PC-9 (cell line): Measurements from ENCODE around the gene SPDYE4. TPM values are rescaled to one million over a fixed set of nuclear protein-coding genes. Genes with fewer than 3 reads are reported as not detected.

Experiments used
- BruUV-seq: library from RNA; stranded (reverse); fragments of 400-500 nt; replicated peaks from 2 replicates; lab custom pipeline; 2021; lab: Mats Ljungman, UMichigan
- CTCF ChIA-PET: fragments of 300-600 bp; sonication (Branson Sonifier 250); formaldehyde crosslinking; loops from one replicate; lab custom pipeline; 2022; ENCODE audit warnings: antibody characterized with exemption; lab: Charles Lee
- POLR2A ChIA-PET: fragments of 300-600 bp; sonication (Branson Sonifier 250); formaldehyde crosslinking; loops from one replicate; lab custom pipeline; 2022; ENCODE audit warnings: antibody characterized with exemption; ENCODE audit not compliant: unreplicated experiment; lab: Charles Lee
- DNase-seq, 2 experiments: peaks; one replicate each; pipeline versions ENCODE4 v3.0.0 to v3.0.0-alpha.2; 2015 to 2022; ENCODE audit warnings: mixed read lengths in 1 of 2
- H2AFZ ChIP-seq: fragments of 200-600 bp; sonication (generic); 2 replicates; pipeline ENCODE4 v1.8.1; 2017; ENCODE audit warnings: antibody characterized with exemption
- H3F3A ChIP-seq: fragments of 200-600 bp; sonication (generic); 2 replicates; pipeline ENCODE4 v1.8.1; 2017; ENCODE audit warnings: antibody characterized with exemption, mild to moderate bottlenecking, low read depth; ENCODE audit not compliant: insufficient read depth
- H3K27ac ChIP-seq: fragments of 200-600 bp; sonication (generic); 2 replicates; pipeline ENCODE4 v1.6.1; 2016; ENCODE audit warnings: mixed run types
- H3K27me3 ChIP-seq: fragments of 200-600 bp; sonication (generic); 2 replicates; pipeline ENCODE4 v1.6.1; 2016; ENCODE audit warnings: low read depth, mixed run types; ENCODE audit not compliant: insufficient read depth
- H3K36me3 ChIP-seq: fragments of 200-600 bp; sonication (generic); 2 replicates; pipeline ENCODE4 v1.6.1; 2016; ENCODE audit warnings: low read depth, mixed run types
- H3K4me1 ChIP-seq: fragments of 200-600 bp; sonication (generic); replicated peaks from 2 replicates; pipeline ENCODE4 v1.6.1; 2016; ENCODE audit warnings: mixed run types; ENCODE audit not compliant: insufficient read depth
- H3K4me2 ChIP-seq: fragments of 200-600 bp; sonication (generic); 2 replicates; pipeline ENCODE4 v1.6.1; 2017; ENCODE audit warnings: mixed run types
- H3K4me3 ChIP-seq: fragments of 200-600 bp; sonication (generic); 2 replicates; pipeline ENCODE4 v1.6.1; 2016; ENCODE audit warnings: mixed run types
- H3K79me2 ChIP-seq: fragments of 200-600 bp; sonication (generic); 2 replicates; pipeline ENCODE4 v1.6.1; 2017; ENCODE audit warnings: low read depth, mixed run types
- H3K9me2 ChIP-seq: fragments of 200-600 bp; sonication (generic); 2 replicates; pipeline ENCODE4 v1.8.1; 2017; ENCODE audit warnings: mild to moderate bottlenecking; ENCODE audit not compliant: insufficient read depth
- H3K9me3 ChIP-seq: fragments of 200-600 bp; sonication (generic); 2 replicates; pipeline ENCODE4 v1.8.1; 2016; ENCODE audit warnings: low read depth; ENCODE audit not compliant: insufficient read depth
- H4K20me1 ChIP-seq: fragments of 200-600 bp; sonication (generic); 2 replicates; pipeline ENCODE4 v1.8.1; 2017; ENCODE audit not compliant: insufficient read depth
- CTCF ChIP-seq: fragments of 200-600 bp; sonication (generic); conservative IDR thresholded peaks from 2 replicates; pipeline ENCODE4 v1.6.1; 2017; ENCODE audit warnings: mixed run types, antibody characterized with exemption, mild to moderate bottlenecking, moderate library complexity
- EZH2 ChIP-seq: fragments of 200-600 bp; sonication (generic); IDR thresholded peaks from 2 replicates; pipeline ENCODE4 v1.8.0; 2017; ENCODE audit warnings: antibody characterized with exemption, low read depth
- intact Hi-C: fragments of 100-400 bp; cut with micrococcal nuclease; formaldehyde crosslinking; loops from one replicate; pipeline ENCODE4 v1.10.0; 2022; ENCODE audit not compliant: unreplicated experiment
- total RNA-seq: library from RNA; stranded (reverse); gene quantifications from 2 replicates; pipeline ENCODE4 v1.2.3, GENCODE V29; 2021

SPDYE4 gene
- total RNA-seq, 1 experiment from 2014 or later, result not detected

DNA sequence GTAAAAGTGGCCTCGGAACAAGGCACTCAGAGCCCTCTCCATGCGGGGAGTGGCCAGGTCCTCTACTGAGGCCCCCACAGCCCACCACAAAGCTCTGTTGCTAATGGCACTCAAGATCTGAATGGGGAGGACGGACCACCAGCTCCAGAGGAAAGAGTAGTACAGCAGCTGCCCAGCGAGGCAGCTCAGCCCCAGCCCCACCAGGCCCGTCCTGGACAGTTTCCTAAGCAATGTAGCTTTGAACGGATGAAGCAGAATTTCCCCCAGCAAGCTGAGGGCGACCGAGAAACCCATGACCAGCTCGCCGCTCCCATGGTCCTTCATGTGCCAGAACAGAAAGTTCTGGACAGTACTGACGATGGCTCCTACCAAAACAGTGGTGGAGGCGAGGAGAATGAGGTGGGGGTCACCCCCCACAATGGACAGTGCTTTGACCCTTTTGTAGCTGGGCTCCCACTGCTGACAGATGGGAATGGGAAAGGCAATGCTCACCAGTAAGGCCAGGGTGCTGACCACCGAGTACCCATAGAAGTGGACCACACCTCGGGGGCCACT is 39.4 kb upstream of the SPDYE4 start:
- no peaks in the 10 kb centered on the region for H3K36me3 ChIP-seq
- H2AFZ ChIP-seq, result no peak overlapping the region
- H3K79me2 ChIP-seq, result no peaks in the 10 kb centered on the region
- H3F3A ChIP-seq, result no peaks in the 10 kb centered on the region
- BruUV-seq, result no TSS peak
- no peaks in the 10 kb centered on the region for H3K9me3 ChIP-seq
- intact Hi-C loops, result no loop called here
- POLR2A ChIA-PET, result no interaction called here
- CTCF ChIA-PET, result no interaction called here
- TF ChIP-seq EZH2 (no peak), CTCF (no peak)
- DNase-seq, result no peak
- H3K4me1 ChIP-seq, result no peaks in the 10 kb centered on the region
- no peak overlapping the region for H3K4me3 ChIP-seq
- no peaks in the 10 kb centered on the region for H4K20me1 ChIP-seq
- H3K4me2 ChIP-seq, result no peak overlapping the region
- no peak overlapping the region for H3K27ac ChIP-seq
- H3K27me3 ChIP-seq, result peaks cover 31% of the 10 kb centered on the region
- no peaks in the 10 kb centered on the region for H3K9me2 ChIP-seq

DNA sequence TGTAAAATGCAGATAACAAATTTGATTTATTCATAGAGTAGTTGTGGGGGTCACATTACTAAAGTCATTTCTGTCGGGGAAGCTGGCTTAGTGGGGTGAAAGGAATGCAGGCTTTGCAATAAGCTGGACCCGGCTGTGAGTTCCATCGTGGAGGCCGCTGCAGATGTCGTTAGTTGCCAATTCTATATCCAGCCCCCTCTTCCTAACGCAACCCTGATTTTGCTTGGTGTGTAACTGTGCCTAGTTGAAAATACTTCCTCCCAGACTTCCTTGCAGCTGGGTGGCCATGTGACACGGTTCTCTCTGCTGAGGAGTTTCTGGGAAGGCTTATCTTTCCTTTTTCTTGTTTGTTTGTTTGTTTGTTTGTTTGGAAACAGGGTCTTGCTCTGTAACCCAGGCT is 36.3 kb upstream of the SPDYE4 start:
- Histone ChIP-seq H3K9me3 (no peaks in the 10 kb centered on the region), H3K4me3 (no peak overlapping the region), H3K4me2 (no peak overlapping the region), H4K20me1 (no peaks in the 10 kb centered on the region), H3K27ac (no peak overlapping the region), H3K27me3 (peaks cover 44% of the 10 kb centered on the region), H3K36me3 (no peaks in the 10 kb centered on the region), H3K4me1 (no peaks in the 10 kb centered on the region), H3K9me2 (no peaks in the 10 kb centered on the region), H3K79me2 (no peaks in the 10 kb centered on the region), H3F3A (no peaks in the 10 kb centered on the region), H2AFZ (no peak overlapping the region)
- BruUV-seq, result no TSS peak
- POLR2A ChIA-PET, result no interaction called here
- CTCF ChIA-PET, result no interaction called here
- intact Hi-C loops, result no loop called here
- no peak for DNase-seq
- TF ChIP-seq CTCF, result no peak

GRCh38 chr17:8793649-8794048 is 35.3 kb upstream of the SPDYE4 start:
- H3K27me3 ChIP-seq, result peaks cover 52% of the 10 kb centered on the region
- H3F3A ChIP-seq, result no peaks in the 10 kb centered on the region
- no peaks in the 10 kb centered on the region for H3K9me2 ChIP-seq
- no TSS peak for BruUV-seq
- no peaks in the 10 kb centered on the region for H3K4me1 ChIP-seq
- DNase-seq, result no peak
- no peak overlapping the region for H3K4me2 ChIP-seq
- H4K20me1 ChIP-seq, result no peaks in the 10 kb centered on the region
- intact Hi-C loops, result no loop called here
- H3K36me3 ChIP-seq, result no peaks in the 10 kb centered on the region
- no peak overlapping the region for H3K27ac ChIP-seq
- no peaks in the 10 kb centered on the region for H3K9me3 ChIP-seq
- H2AFZ ChIP-seq, result no peak overlapping the region
- ChIA-PET CTCF (no interaction called here), POLR2A (no interaction called here)
- no peak overlapping the region for H3K4me3 ChIP-seq
- TF ChIP-seq EZH2, result no peak
- H3K79me2 ChIP-seq, result no peaks in the 10 kb centered on the region

- no TSS peak for BruUV-seq
- Histone ChIP-seq H3K36me3 (no peaks in the 10 kb centered on the region), H3K9me2 (no peaks in the 10 kb centered on the region), H3K4me1 (no peaks in the 10 kb centered on the region), H3K27ac (no peak overlapping the region), H3K4me3 (no peak overlapping the region), H2AFZ (no peak overlapping the region), H3F3A (no peaks in the 10 kb centered on the region), H3K27me3 (peaks cover 54% of the 10 kb centered on the region), H3K9me3 (no peaks in the 10 kb centered on the region), H3K4me2 (no peak overlapping the region), H4K20me1 (no peaks in the 10 kb centered on the region), H3K79me2 (no peaks in the 10 kb centered on the region)
- intact Hi-C loops, result no loop called here
- no peak for DNase-seq
- ChIA-PET CTCF (no interaction called here), POLR2A (no interaction called here)
- no peak for TF ChIP-seq CTCF
- TF ChIP-seq EZH2, result no peak
Measured at GRCh38 chr17:8792646-8793045, 34.3 kb upstream of the SPDYE4 start.
